PFSK-1 (cell line): Measurements from ENCODE around the gene ADAM12.

Source experiments
- POLR2AphosphoS5 ChIP-seq: IDR thresholded peaks from 2 replicates; pipeline ENCODE4 v1.6.1; 2012; ENCODE audit warnings: low read depth, mild to moderate bottlenecking, control low read depth, low read length, moderate library complexity
- TF ChIP-seq, protein P1 (sequence below), 2 experiments: IDR thresholded peaks; 2 replicates each; pipeline versions ENCODE4 v1.6.1 to v1.8.0; 2011 to 2012; ENCODE audit warnings: low read depth in 2 of 2, low read length in 2 of 2, control low read depth in 1 of 2, inconsistent platforms in 1 of 2, mild to moderate bottlenecking in 1 of 2, moderate library complexity in 1 of 2; ENCODE audit not compliant: insufficient read depth in 1 of 2

DNA sequence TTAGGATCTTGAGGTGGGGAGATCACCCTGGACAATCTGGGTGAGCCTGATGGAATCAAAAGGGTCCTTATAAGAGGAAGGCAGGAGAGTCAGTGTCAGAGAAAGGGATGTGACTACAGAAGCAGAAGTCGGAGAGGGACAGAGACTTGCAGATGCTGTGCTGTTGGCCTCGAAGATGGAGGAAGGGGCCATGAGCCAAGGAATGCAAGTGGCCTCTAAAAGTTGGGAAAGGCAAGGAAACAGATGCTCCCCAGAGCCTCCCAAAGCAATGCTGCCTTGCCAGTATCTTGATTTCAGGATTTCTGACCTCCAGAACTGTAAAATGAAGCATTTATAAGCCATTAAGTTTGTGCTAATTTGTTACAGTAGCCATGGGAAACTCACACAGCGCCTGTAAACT, 326.8 kb downstream of the ADAM12 start:
- TF ChIP-seq POLR2AphosphoS5 = no peak
- TF ChIP-seq, protein P1, sequence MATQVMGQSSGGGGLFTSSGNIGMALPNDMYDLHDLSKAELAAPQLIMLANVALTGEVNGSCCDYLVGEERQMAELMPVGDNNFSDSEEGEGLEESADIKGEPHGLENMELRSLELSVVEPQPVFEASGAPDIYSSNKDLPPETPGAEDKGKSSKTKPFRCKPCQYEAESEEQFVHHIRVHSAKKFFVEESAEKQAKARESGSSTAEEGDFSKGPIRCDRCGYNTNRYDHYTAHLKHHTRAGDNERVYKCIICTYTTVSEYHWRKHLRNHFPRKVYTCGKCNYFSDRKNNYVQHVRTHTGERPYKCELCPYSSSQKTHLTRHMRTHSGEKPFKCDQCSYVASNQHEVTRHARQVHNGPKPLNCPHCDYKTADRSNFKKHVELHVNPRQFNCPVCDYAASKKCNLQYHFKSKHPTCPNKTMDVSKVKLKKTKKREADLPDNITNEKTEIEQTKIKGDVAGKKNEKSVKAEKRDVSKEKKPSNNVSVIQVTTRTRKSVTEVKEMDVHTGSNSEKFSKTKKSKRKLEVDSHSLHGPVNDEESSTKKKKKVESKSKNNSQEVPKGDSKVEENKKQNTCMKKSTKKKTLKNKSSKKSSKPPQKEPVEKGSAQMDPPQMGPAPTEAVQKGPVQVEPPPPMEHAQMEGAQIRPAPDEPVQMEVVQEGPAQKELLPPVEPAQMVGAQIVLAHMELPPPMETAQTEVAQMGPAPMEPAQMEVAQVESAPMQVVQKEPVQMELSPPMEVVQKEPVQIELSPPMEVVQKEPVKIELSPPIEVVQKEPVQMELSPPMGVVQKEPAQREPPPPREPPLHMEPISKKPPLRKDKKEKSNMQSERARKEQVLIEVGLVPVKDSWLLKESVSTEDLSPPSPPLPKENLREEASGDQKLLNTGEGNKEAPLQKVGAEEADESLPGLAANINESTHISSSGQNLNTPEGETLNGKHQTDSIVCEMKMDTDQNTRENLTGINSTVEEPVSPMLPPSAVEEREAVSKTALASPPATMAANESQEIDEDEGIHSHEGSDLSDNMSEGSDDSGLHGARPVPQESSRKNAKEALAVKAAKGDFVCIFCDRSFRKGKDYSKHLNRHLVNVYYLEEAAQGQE (IDR thresholded peaks at IDR 0.05; ENCODE audit: insufficient read depth in 1 of 2, low read depth in 2 of 2, low read length in 2 of 2) = no peak
